ENCODE data around the gene PMP22. TPM values are rescaled to one million over a fixed set of nuclear protein-coding genes. Genes with fewer than 3 reads are reported as not detected.
"Not testable (repeated sequence)": the region's sequence is repeated elsewhere in the genome, so short reads cannot be mapped to it uniquely, and the experiment has no call there.

PMP22 gene
- total RNA-seq, 1 donor from 2014 or later, result 18.7 TPM

- DNase-seq (ENCODE audit: low read depth in 2 of 2), result peak; percentile 8 to 16
Measured at GRCh38 chr17:15213381-15214087, 51.6 kb downstream of the PMP22 start.

- DNase-seq (ENCODE audit: low read depth in 2 of 2), result no peak
Measured at GRCh38 chr17:15210247-15210646, 54.9 kb downstream of the PMP22 start.

- not testable (repeated sequence) for DNase-seq (ENCODE audit: low read depth in 2 of 2)
Measured at GRCh38 chr17:15203062-15203461, 62.1 kb downstream of the PMP22 start.

- DNase-seq (ENCODE audit: low read depth in 2 of 2), result not testable (repeated sequence)
Measured at GRCh38 chr17:15200574-15200973, 64.6 kb downstream of the PMP22 start.

- DNase-seq (ENCODE audit: low read depth in 2 of 2), result no peak
Measured at GRCh38 chr17:15197229-15197628, 67.9 kb downstream of the PMP22 start.

- DNase-seq (ENCODE audit: low read depth in 2 of 2), result no peak
Measured at GRCh38 chr17:15194859-15195277, 70.3 kb downstream of the PMP22 start.

GRCh38 chr17:15185625-15185991 lies 79.5 kb downstream of the PMP22 start:
- no peak for DNase-seq (ENCODE audit: low read depth in 2 of 2)

- DNase-seq (ENCODE audit: low read depth in 2 of 2), result no peak
Measured at GRCh38 chr17:15184872-15185624, 80.1 kb downstream of the PMP22 start.

GRCh38 chr17:15181816-15182215 lies 83.3 kb downstream of the PMP22 start:
- no peak for DNase-seq (ENCODE audit: low read depth in 2 of 2)

GRCh38 chr17:15181333-15181732 lies 83.8 kb downstream of the PMP22 start:
- no peak for DNase-seq (ENCODE audit: low read depth in 2 of 2)

- no peak for DNase-seq (ENCODE audit: low read depth in 2 of 2)
Measured at GRCh38 chr17:15180121-15180561, 85.0 kb downstream of the PMP22 start.

Other genes starting within 250 kb of the PMP22 start
- not detected in 2 replicates for gene TEKT3, start 76.3 kb upstream of the PMP22 start, total RNA-seq
- gene CDRT4, start 202.3 kb upstream of the PMP22 start, total RNA-seq, result 0.87 and 2.0 TPM in 2 replicates

Data from lung microvascular endothelial cell (primary cell).